IMR-90 (cell line): ENCODE results near the gene SCNN1B.

Experiments
- CHD1 ChIP-seq: IDR thresholded peaks from 2 replicates; pipeline ENCODE4 v1.6.1; 2012; ENCODE audit warnings: low read depth, low read length, improper control_type of control experiment
- CTCF ChIP-seq: conservative IDR thresholded peaks from 2 replicates; pipeline ENCODE4 v1.5.1; 2012; ENCODE audit warnings: mild to moderate bottlenecking, low read depth, low read length, improper control_type of control experiment
- FOS ChIP-seq: fragments of 150-350 bp; IDR thresholded peaks from 2 replicates; pipeline ENCODE4 v1.6.1; 2016; ENCODE audit warnings: low read depth, low read length
- MAFK ChIP-seq: IDR thresholded peaks from 2 replicates; pipeline ENCODE4 v1.6.1; 2012; ENCODE audit warnings: low read depth, low read length, improper control_type of control experiment
- MAZ ChIP-seq: IDR thresholded peaks from 2 replicates; pipeline ENCODE4 v1.6.1; 2012; ENCODE audit warnings: low read depth, mild to moderate bottlenecking, low read length, improper control_type of control experiment, moderate library complexity, borderline replicate concordance
- MXI1 ChIP-seq: IDR thresholded peaks from 2 replicates; pipeline ENCODE4 v1.6.1; 2012; ENCODE audit warnings: low read depth, mild to moderate bottlenecking, low read length, moderate library complexity, borderline replicate concordance
- NFE2L2 ChIP-seq: fragments of 150-350 bp; IDR thresholded peaks from 2 replicates; pipeline ENCODE4 v1.6.1; 2016; ENCODE audit warnings: low read depth, mild to moderate bottlenecking, low read length
- POLR2A ChIP-seq: IDR thresholded peaks from 2 replicates; pipeline ENCODE4 v1.6.1; 2012; ENCODE audit warnings: mild to moderate bottlenecking, low read depth, low read length
- RAD21 ChIP-seq: IDR thresholded peaks from 2 replicates; pipeline ENCODE4 v1.6.1; 2012; ENCODE audit warnings: low read length, improper control_type of control experiment
- RFX5 ChIP-seq: IDR thresholded peaks from 2 replicates; pipeline ENCODE4 v1.8.0; 2012; ENCODE audit warnings: low read depth, mild to moderate bottlenecking, low read length, moderate library complexity
- SMC3 ChIP-seq: fragments of 150-350 bp; IDR thresholded peaks from 2 replicates; pipeline ENCODE4 v1.6.1; 2016; ENCODE audit warnings: low read depth, mild to moderate bottlenecking, antibody characterized with exemption, low read length, moderate library complexity

- TF ChIP-seq MXI1 (no peak), CTCF (no peak), NFE2L2 (no peak), RAD21 (no peak), SMC3 (no peak), CHD1 (no peak), MAZ (no peak), MAFK (no peak), POLR2A (no peak), FOS (no peak), RFX5 (no peak)
Measured at GRCh38 chr16:23401139-23401538, 99.0 kb downstream of the SCNN1B start.
